Endodermal cell (in vitro differentiated cells): Measurements from ENCODE around the gene ANKIB1. TPM values are rescaled to one million over a fixed set of nuclear protein-coding genes. Genes with fewer than 3 reads are reported as not detected.

ENCODE experiments used
- DNase-seq: peaks from one replicate; pipeline ENCODE4 v3.0.0-alpha.2; 2017
- H3K27ac ChIP-seq: 2 replicates; pipeline ENCODE4 v1.5.1; 2013; ENCODE audit warnings: mild to moderate bottlenecking, low read depth, low read length, moderate library complexity
- H3K27me3 ChIP-seq: 2 replicates; pipeline ENCODE4 v1.6.1; 2013; ENCODE audit warnings: mild to moderate bottlenecking, low read length, moderate library complexity; ENCODE audit not compliant: insufficient read depth, control insufficient read depth, poor library complexity, severe bottlenecking
- H3K36me3 ChIP-seq: 2 replicates; pipeline ENCODE4 v1.7.0; 2013; ENCODE audit warnings: mild to moderate bottlenecking, low read length, moderate library complexity; ENCODE audit not compliant: control insufficient read depth, insufficient read depth
- H3K4me1 ChIP-seq: one replicate; pipeline ENCODE4 v1.7.0; 2013; ENCODE audit warnings: low read length; ENCODE audit not compliant: control insufficient read depth, insufficient read depth
- H3K4me3 ChIP-seq: 2 replicates; pipeline ENCODE4 v1.5.1; 2013; ENCODE audit warnings: mild to moderate bottlenecking, low read length, moderate library complexity
- H3K9ac ChIP-seq: 2 replicates; pipeline ENCODE4 v1.6.1; 2013; ENCODE audit warnings: mild to moderate bottlenecking, low read length, moderate library complexity; ENCODE audit not compliant: poor library complexity, severe bottlenecking; ENCODE audit errors: extremely low read depth
- H3K9me3 ChIP-seq: 2 replicates; pipeline ENCODE4 v1.6.1; 2013; ENCODE audit warnings: mild to moderate bottlenecking, low read length, moderate library complexity; ENCODE audit not compliant: control insufficient read depth
- H3K27ac Mint-ChIP-seq: 2 replicates; pipeline ENCODE4 v1.8.0; 2020; ENCODE audit warnings: mixed read lengths
- H3K27me3 Mint-ChIP-seq: 2 replicates; pipeline ENCODE4 v1.8.0; 2021; ENCODE audit warnings: mild to moderate bottlenecking, mixed read lengths; ENCODE audit not compliant: insufficient read depth
- H3K36me3 Mint-ChIP-seq: 2 replicates; pipeline ENCODE4 v1.8.0; 2020; ENCODE audit warnings: low read depth, mixed read lengths
- H3K4me1 Mint-ChIP-seq: 2 replicates; pipeline ENCODE4 v1.8.0; 2020; ENCODE audit warnings: mixed read lengths
- H3K4me3 Mint-ChIP-seq: 2 replicates; pipeline ENCODE4 v1.8.0; 2020; ENCODE audit warnings: mild to moderate bottlenecking, moderate library complexity, mixed read lengths
- H3K9me3 Mint-ChIP-seq: 2 replicates; pipeline ENCODE4 v1.8.0; 2020; ENCODE audit warnings: mild to moderate bottlenecking, mixed read lengths
- CTCF ChIP-seq: fragments of 200-600 bp; sonication (generic); conservative IDR thresholded peaks from 2 replicates; pipeline ENCODE4 v1.5.0; 2021; ENCODE audit warnings: antibody characterized with exemption, mild to moderate bottlenecking
- WGBS, 2 experiments: methylation state at CpG; one replicate each; pipeline versions ENCODE4 v1.1.5 to v1.1.7; 2013; ENCODE audit warnings: missing lambda C conversion rate in 2 of 2, mixed read lengths in 1 of 2; ENCODE audit not compliant: insufficient coverage in 1 of 2, insufficient read length in 1 of 2; 5-methylcytosine and 5-hydroxymethylcytosine counted together
- total RNA-seq, 2 donors: library from RNA; stranded (reverse); fragmentation: NEBNext Ultra II Directional in 1 of 2; extraction: Animal tissue kit (Norgen Biotek cat#: 25700) in 1 of 2; gene quantifications; 2 replicates in 1 of 2; 3 replicates in 1 of 2; pipeline ENCODE4 v1.2.1, GENCODE V29; 2021

Gene ANKIB1
- total RNA-seq, 2 donors from 2014 or later = 51.4 to 60.7 TPM

- Histone ChIP-seq H3K9me3 (peaks cover 7% of the 10 kb centered on the region), H3K36me3 (peaks cover 24% of the 10 kb centered on the region), H3K4me3 (no peak overlapping the region), H3K27ac (no peak overlapping the region), H3K4me1 (no peaks in the 10 kb centered on the region), H3K27me3 (no peaks in the 10 kb centered on the region), H3K9ac (no peak overlapping the region)
- Mint-ChIP-seq H3K36me3 (peaks cover 24% of the 10 kb centered on the region), H3K27me3 (no peaks in the 10 kb centered on the region), H3K4me3 (no peak overlapping the region), H3K9me3 (peaks cover 1% of the 10 kb centered on the region), H3K27ac (no peak overlapping the region), H3K4me1 (no peaks in the 10 kb centered on the region)
- 100% methylated on average over 1 of the region's 2 CpGs; no CpG with 5 or more reads in 1 of the 2 experiments for WGBS, 2 experiments
- DNase-seq = no peak
- TF ChIP-seq CTCF = no peak
Observed at GRCh38 chr7:92304406-92304893, 58.7 kb downstream of the ANKIB1 start.

DNA sequence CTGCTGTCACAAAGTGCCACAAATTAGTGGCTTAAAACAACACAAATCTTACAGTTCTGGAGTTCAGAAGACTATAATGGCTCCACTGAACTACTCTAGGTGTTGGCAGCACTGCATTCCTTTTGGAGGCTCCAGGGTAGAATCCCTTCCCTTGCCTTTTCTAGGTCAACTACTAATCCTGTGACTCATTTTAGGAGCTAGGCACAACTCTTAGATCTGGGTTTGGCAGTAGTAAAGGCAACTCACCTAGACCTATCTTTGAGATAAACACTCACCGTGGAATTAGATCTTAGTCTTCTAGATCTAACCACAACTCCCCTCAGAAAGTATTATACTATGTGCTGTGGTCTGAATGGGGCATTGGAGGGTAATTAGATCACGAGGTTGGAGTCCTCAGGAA, 60.4 kb downstream of the ANKIB1 start:
- peaks cover 19% of the 10 kb centered on the region for H3K36me3 ChIP-seq
- no peak overlapping the region for H3K27ac Mint-ChIP-seq
- no peak overlapping the region for H3K27ac ChIP-seq
- peaks cover 18% of the 10 kb centered on the region for H3K36me3 Mint-ChIP-seq
- no peak for DNase-seq
- H3K9me3 Mint-ChIP-seq = no peaks in the 10 kb centered on the region
- no peaks in the 10 kb centered on the region for H3K27me3 Mint-ChIP-seq
- no peaks in the 10 kb centered on the region for H3K4me1 Mint-ChIP-seq
- H3K4me1 ChIP-seq = no peaks in the 10 kb centered on the region
- H3K27me3 ChIP-seq = no peaks in the 10 kb centered on the region
- H3K4me3 ChIP-seq = no peak overlapping the region
- peaks cover 2% of the 10 kb centered on the region for H3K9me3 ChIP-seq
- WGBS, 2 experiments = 76% methylated on average over 2 of the region's 2 CpGs; no CpG with 5 or more reads in 1 of the 2 experiments
- no peak overlapping the region for H3K4me3 Mint-ChIP-seq
- TF ChIP-seq CTCF = no peak
- H3K9ac ChIP-seq = no peak overlapping the region

DNA sequence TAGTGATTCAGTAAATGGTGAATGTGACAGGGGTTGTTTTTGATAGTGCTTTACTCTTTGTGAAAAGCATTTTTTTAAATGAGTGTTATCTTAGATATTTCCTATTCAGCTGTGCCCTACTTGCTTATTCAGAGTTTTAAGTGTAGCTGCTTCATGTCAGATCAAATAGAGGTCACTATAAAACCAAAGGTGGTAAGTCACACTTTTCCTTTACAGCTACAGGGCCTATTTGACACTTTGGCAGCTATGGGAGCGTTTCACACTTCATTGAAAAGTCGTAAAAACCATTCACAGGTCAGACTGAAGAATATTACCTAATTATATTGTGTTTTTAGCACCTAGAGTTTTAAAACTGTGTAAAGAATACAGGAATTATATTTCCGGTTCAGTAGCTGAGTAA, 67.3 kb downstream of the ANKIB1 start:
- TF ChIP-seq CTCF = no peak
- DNase-seq = no peak
- Histone ChIP-seq H3K9me3 (no peaks in the 10 kb centered on the region), H3K4me1 (no peaks in the 10 kb centered on the region), H3K4me3 (no peak overlapping the region), H3K27ac (no peak overlapping the region), H3K9ac (no peak overlapping the region), H3K27me3 (no peaks in the 10 kb centered on the region), H3K36me3 (peaks cover 10% of the 10 kb centered on the region)
- Mint-ChIP-seq H3K9me3 (no peaks in the 10 kb centered on the region), H3K4me3 (no peak overlapping the region), H3K27me3 (no peaks in the 10 kb centered on the region), H3K36me3 (peaks cover 7% of the 10 kb centered on the region), H3K27ac (no peak overlapping the region), H3K4me1 (no peaks in the 10 kb centered on the region)
- WGBS, 2 experiments = 82 to 100% methylated on average over 1 to 3 of the region's 3 CpGs
